ENCODE measurements around the gene PSMC3. TPM values are rescaled to one million over a fixed set of nuclear protein-coding genes. Genes with fewer than 3 reads are reported as not detected.

PSMC3 gene
- total and polyA plus RNA-seq, 4 donors: 79.2 to 157 (median 135) TPM

DNA sequence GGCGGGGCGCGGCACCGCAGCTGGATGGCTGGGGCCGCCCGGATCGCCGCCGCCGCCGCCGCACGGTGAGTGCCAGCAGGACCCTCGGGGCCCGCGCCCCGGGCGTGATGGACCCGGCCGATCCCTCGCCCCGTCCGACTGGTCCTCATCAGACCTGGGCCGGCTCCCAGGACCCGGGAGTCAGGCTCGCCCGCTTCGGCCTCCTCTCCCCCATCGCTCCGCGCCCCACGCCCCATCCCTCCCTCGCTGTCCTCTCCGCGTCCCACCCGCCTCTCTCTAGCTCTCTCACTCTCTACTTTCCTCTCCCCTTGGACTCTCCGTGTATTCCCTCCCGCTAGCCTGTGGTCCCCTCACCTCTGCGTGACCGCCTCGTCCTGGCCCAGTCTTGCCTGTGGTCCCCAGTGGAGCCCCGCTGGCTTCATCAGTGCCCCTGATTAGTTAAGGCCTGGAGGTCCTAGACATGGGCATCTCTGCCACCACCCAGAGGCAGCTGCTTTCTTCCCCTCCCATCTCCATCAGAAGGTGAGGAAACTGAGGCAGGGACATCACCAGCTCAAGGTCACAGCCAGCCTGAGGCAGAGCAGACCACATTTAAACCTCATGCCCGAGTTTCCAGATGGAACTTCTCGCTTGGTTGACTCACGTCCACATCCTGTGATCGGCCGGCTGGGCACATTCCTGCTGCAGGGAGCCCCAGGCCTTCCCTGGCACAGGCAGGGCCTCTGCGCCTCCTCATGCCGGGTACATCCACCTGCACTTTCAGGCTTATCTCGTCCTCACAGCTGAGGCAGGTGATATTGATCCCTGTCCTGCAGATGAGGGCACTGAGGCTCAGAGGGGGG, 17.4 kb downstream of the PSMC3 start:
- peak in 1 of 6 donors; percentile 47 for DNase-seq (ENCODE audit: low read depth in 4 of 6, low spot score in 6 of 6)
- Histone ChIP-seq H3K4me3 (ENCODE audit: low read depth, low read length) (peak overlapping the region; percentile 82), H3K4me1 (ENCODE audit: control insufficient read depth, insufficient read depth, low read length) (peaks cover 52% of the 10 kb centered on the region), H3K27ac (ENCODE audit: low read depth, low read length) (peak overlapping the region; percentile 84), H3K36me3 (ENCODE audit: control insufficient read depth, insufficient read depth, low read length) (peaks cover 43% of the 10 kb centered on the region), H3K9me3 (ENCODE audit: control insufficient read depth, insufficient read depth, low read length) (no peaks in the 10 kb centered on the region), H3K27me3 (ENCODE audit: control insufficient read depth, insufficient read depth, low read length) (no peaks in the 10 kb centered on the region)
- 7% methylated on average over 50 of the region's 50 CpGs for WGBS (ENCODE audit: insufficient coverage)

DNA sequence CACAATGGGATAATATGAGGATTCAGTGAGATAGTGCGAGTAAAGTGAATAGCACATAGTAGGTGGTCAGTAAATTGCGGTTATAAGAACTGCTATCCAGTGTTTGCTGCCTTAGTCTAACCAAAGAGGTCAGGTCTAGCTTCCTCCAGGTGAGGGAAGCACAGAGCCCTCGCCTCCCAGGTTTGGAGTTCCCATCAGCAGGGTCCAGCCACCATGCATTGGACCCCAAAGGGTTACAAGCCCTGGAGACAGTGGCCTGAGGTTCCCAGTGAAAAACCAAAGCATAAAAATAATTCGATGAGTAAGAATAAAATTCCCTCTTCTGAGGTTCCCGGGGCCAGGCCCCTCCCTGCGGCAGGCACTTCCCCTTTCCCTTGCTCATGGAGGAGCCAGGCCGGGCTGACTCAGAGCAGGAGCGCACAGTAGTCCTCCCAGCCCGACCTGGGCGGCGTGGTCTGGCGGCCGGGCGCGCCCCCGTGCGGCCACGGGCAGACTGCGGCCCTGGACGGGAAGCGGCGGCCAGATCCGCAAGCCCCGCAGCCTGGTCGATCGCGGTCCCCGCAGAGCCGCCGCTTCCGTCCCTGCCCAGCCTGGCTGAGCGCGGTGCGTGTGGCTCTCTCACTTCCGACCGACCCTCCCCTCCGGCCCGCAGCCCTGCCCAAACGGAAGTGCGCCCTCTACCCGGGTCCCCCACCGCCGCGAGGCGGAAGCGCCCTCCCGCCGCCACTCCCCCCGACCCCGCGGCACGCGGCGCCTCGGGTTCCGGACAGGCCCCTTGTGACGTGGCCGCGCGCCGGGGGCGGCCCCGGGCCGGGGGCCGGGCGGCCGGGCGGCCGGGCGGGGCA, 18.3 kb downstream of the PSMC3 start, which contains the start of gene SLC39A13:
Gene SLC39A13, plus strand, starts transcription at position 845 of the 845 bp plus-strand sequence. CDS start 1,505 bp downstream, outside the sequence.
- H3K36me3 ChIP-seq (ENCODE audit: control insufficient read depth, insufficient read depth, low read length): peaks cover 35% of the 10 kb centered on the region
- H3K4me3 ChIP-seq (ENCODE audit: low read depth, low read length): peak within 1 kb of the TSS; percentile 82
- H3K27ac ChIP-seq (ENCODE audit: low read depth, low read length): peak within 1 kb of the TSS; percentile 87
- H3K27me3 ChIP-seq (ENCODE audit: control insufficient read depth, insufficient read depth, low read length): no peaks in the 10 kb centered on the region
- peak; percentile 78 to 97 (median 86) for DNase-seq (ENCODE audit: low read depth in 4 of 6, low spot score in 6 of 6)
- WGBS (ENCODE audit: insufficient coverage): 1% methylated on average over 70 of the region's 70 CpGs
- no peaks in the 10 kb centered on the region for H3K9me3 ChIP-seq (ENCODE audit: control insufficient read depth, insufficient read depth, low read length)
- H3K4me1 ChIP-seq (ENCODE audit: control insufficient read depth, insufficient read depth, low read length): peaks cover 47% of the 10 kb centered on the region

DNA sequence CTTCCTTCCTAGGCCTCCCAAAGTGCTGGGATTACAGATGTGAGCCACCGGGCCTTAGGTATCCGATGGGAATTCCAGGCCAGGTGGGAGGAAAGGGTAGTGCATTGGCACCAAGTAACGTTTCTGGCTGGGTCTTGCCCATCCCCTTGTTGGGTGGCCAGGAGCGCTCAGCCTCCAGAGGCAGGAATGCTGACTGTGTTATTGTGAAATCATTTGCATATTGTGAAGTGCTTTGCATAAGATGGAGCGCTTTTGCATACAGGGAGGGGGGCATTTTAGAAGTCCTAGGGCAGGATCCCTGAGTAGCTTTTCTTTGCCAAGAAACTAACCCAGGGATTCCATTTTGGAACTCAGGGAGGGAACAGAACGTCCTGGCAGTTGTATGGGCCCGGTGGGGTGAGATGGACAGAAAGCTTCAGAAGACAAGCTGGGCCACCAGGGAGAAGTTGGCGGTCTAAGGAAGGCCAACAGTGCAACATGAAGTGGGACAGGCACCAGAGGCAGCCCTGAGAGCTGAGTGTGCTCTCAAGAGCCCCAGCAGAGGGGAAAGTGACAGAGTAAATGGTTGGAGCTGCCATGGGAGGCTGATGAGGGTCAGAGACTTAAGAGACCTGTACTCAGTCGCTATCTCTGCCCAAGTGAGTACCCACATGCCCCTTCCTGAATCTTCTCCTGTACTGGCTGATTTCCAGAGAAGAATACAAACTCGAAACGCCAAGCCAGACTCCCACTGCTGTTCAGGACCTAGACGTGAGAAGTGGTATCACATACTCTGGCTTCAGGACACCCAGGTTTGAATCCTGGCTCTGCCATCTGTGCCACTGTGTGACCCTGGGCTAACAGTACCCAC, 19.1 kb downstream of the PSMC3 start:
- H3K36me3 ChIP-seq (ENCODE audit: control insufficient read depth, insufficient read depth, low read length): peaks cover 26% of the 10 kb centered on the region
- peak overlapping the region; percentile 87 for H3K27ac ChIP-seq (ENCODE audit: low read depth, low read length)
- H3K4me1 ChIP-seq (ENCODE audit: control insufficient read depth, insufficient read depth, low read length): peaks cover 47% of the 10 kb centered on the region
- no peak for DNase-seq (ENCODE audit: low read depth in 4 of 6, low spot score in 6 of 6)
- no peaks in the 10 kb centered on the region for H3K27me3 ChIP-seq (ENCODE audit: control insufficient read depth, insufficient read depth, low read length)
- WGBS (ENCODE audit: insufficient coverage): 70% methylated on average over 11 of the region's 12 CpGs
- H3K4me3 ChIP-seq (ENCODE audit: low read depth, low read length): peak overlapping the region; percentile 74
- no peaks in the 10 kb centered on the region for H3K9me3 ChIP-seq (ENCODE audit: control insufficient read depth, insufficient read depth, low read length)

DNA sequence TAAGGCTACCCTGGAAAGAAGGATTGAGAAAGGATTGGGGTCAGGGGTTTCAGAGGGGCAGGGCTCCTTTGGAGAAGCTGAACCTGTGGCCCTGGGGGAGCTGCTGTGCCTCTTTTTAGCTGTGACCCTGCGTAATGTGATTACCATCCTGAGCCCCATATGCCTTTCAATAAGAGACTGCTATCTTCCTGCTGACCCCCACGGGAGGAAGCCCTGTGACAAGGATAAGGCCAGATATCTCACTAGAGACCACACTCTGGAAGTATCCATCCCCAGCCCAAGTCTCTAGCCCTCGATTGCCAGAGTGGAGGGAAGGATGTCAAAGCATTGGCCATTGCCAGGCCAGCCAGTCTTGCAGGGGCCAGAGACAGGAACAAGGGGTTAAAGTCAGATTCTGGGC, 22.7 kb downstream of the PSMC3 start:
- Histone ChIP-seq H3K36me3 (ENCODE audit: control insufficient read depth, insufficient read depth, low read length) (no peaks in the 10 kb centered on the region), H3K9me3 (ENCODE audit: control insufficient read depth, insufficient read depth, low read length) (no peaks in the 10 kb centered on the region), H3K27me3 (ENCODE audit: control insufficient read depth, insufficient read depth, low read length) (no peaks in the 10 kb centered on the region), H3K4me1 (ENCODE audit: control insufficient read depth, insufficient read depth, low read length) (peaks cover 30% of the 10 kb centered on the region), H3K4me3 (ENCODE audit: low read depth, low read length) (no peak overlapping the region), H3K27ac (ENCODE audit: low read depth, low read length) (no peak overlapping the region)
- 92% methylated on average over 2 of the region's 3 CpGs for WGBS (ENCODE audit: insufficient coverage)
- DNase-seq (ENCODE audit: low read depth in 4 of 6, low spot score in 6 of 6): no peak

DNA sequence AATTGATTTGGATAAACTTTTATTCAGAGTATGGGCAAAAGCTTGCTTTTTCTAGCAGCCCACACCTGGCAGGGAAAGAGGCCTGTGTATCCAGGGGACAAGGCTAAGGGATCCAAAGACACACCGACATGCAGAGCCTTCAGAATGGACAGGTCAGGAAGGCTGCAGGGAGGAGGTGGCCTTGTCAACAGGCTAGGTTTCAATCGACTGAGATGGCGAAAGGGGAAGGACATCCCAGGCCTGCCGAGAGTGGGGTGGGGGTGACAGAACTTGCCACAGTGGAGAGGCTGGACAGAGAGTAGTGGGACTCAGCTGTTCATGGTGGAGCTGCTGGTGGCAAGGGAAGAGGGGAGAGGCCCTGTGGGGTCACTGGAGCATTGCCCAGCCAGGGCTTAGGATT, 23.1 kb downstream of the PSMC3 start:
- H3K9me3 ChIP-seq (ENCODE audit: control insufficient read depth, insufficient read depth, low read length): no peaks in the 10 kb centered on the region
- WGBS (ENCODE audit: insufficient coverage): 65% methylated on average over 4 of the region's 4 CpGs

DNA sequence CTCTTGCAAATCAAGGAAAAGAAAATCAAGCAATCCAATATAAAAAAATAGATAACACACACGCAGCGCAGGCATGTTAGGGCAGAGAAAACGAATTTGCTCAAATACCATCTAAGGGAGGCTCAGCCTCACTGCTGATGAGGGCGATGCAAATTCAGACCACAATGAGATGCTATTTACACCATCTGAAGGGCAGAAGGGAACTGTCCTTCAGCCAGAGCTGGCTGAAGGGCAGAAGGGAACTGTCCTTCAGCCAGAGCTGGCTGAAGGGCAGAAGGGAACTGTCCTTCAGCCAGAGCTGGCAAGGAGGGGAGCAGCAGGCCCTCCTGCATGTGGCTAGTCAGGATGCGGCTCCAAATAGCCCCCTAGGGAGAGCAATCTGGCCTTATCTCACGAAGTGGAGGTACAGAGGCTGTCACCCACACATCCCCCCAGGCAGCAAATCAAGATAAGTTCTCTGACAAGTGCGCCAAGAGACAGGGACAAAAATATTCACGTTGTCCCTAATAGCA, 25.4 kb downstream of the PSMC3 start:
- 25% methylated on average over 5 of the region's 8 CpGs for WGBS (ENCODE audit: insufficient coverage)
- peaks cover 17% of the 10 kb centered on the region for H3K4me1 ChIP-seq (ENCODE audit: control insufficient read depth, insufficient read depth, low read length)
- H3K9me3 ChIP-seq (ENCODE audit: control insufficient read depth, insufficient read depth, low read length): no peaks in the 10 kb centered on the region
- H3K4me3 ChIP-seq (ENCODE audit: low read depth, low read length): peak overlapping the region; percentile 32
- no peak for DNase-seq (ENCODE audit: low read depth in 4 of 6, low spot score in 6 of 6)
- no peaks in the 10 kb centered on the region for H3K36me3 ChIP-seq (ENCODE audit: control insufficient read depth, insufficient read depth, low read length)
- H3K27ac ChIP-seq (ENCODE audit: low read depth, low read length): peak overlapping the region; percentile 45
- no peaks in the 10 kb centered on the region for H3K27me3 ChIP-seq (ENCODE audit: control insufficient read depth, insufficient read depth, low read length)

More for the DNA sequence above, 23.1 kb downstream of the PSMC3 start:
- Histone ChIP-seq H3K27ac (ENCODE audit: low read depth, low read length) (no peak overlapping the region), H3K27me3 (ENCODE audit: control insufficient read depth, insufficient read depth, low read length) (no peaks in the 10 kb centered on the region), H3K4me1 (ENCODE audit: control insufficient read depth, insufficient read depth, low read length) (peaks cover 30% of the 10 kb centered on the region), H3K36me3 (ENCODE audit: control insufficient read depth, insufficient read depth, low read length) (no peaks in the 10 kb centered on the region), H3K4me3 (ENCODE audit: low read depth, low read length) (no peak overlapping the region)
- DNase-seq (ENCODE audit: low read depth in 4 of 6, low spot score in 6 of 6): no peak

DNA sequence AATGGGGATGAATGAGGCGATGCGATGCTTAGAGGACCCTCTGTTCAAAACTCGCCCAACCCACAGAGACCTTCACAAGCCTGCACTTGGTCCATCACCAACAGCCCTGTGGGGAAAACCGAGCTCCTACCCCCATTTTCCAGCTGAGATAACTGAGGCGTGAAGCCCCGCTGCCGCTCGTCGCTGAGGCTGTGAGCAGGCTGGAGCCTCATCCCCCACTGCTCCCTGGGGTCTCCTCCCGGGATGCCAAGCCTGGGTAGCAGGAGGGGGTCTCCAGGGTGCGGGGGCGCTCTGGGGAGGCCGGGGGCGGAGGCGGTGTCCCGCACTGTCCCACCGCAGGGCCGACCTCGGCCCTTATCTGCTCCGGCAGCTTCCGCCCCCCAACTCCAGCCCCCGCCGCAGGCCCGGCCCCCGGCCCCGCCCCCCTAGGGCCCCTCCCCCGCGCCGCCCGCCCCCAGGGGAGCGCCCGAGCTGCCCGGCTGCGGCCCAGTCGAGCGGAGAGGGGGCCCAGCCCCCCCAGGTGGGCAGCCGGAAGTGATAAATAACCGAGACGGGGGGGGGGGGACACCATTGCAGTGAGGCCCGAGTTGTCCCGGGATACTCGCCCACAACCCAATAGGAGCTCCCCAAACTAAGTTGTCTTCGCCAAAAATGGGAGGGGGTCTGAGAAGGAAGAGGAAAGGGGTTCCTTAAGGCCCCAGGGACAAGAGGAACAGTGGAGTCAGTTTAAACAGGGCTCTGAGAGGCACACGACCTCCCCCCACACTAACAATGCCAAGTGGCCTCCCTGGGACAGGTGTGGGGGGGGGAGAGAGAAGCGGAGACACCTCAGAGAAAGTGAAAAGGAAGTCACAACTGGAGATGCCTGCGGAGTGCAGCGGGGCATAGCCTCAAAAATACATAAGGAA, 26.1 kb downstream of the PSMC3 start:
- no peaks in the 10 kb centered on the region for H3K36me3 ChIP-seq (ENCODE audit: control insufficient read depth, insufficient read depth, low read length)
- peaks cover 25% of the 10 kb centered on the region for H3K4me1 ChIP-seq (ENCODE audit: control insufficient read depth, insufficient read depth, low read length)
- peak overlapping the region; percentile 45 for H3K27ac ChIP-seq (ENCODE audit: low read depth, low read length)
- H3K4me3 ChIP-seq (ENCODE audit: low read depth, low read length): peak overlapping the region; percentile 32
- DNase-seq (ENCODE audit: low read depth in 4 of 6, low spot score in 6 of 6): peak in 2 of 6 donors; percentile 34 to 43
- H3K9me3 ChIP-seq (ENCODE audit: control insufficient read depth, insufficient read depth, low read length): no peaks in the 10 kb centered on the region
- WGBS (ENCODE audit: insufficient coverage): 3% methylated on average over 27 of the region's 47 CpGs
- no peaks in the 10 kb centered on the region for H3K27me3 ChIP-seq (ENCODE audit: control insufficient read depth, insufficient read depth, low read length)

DNA sequence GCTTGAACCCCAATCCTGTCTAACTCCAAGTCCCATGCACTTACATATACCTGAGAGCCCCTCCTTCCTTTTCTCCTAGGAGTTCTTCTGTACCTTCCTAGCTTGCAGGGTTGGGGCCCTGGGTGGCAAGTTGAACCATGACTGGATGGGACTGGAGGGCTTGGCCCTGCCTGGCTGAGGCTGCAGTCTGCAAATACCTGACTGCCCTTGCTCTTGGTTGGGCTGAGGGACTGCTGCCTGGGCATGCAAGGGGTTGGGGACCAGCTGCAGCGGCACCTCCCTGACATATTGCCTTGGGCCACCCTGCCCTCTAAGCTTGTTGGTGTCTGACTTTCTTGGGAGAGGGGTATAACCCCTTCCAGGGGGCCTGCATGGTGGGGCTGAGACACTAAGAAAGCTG, 27.7 kb downstream of the PSMC3 start:
- WGBS (ENCODE audit: insufficient coverage): 100% methylated on average over 1 of the region's 1 CpG
- no peaks in the 10 kb centered on the region for H3K27me3 ChIP-seq (ENCODE audit: control insufficient read depth, insufficient read depth, low read length)
- no peak for DNase-seq (ENCODE audit: low read depth in 4 of 6, low spot score in 6 of 6)
- peaks cover 37% of the 10 kb centered on the region for H3K4me1 ChIP-seq (ENCODE audit: control insufficient read depth, insufficient read depth, low read length)
- no peaks in the 10 kb centered on the region for H3K9me3 ChIP-seq (ENCODE audit: control insufficient read depth, insufficient read depth, low read length)
- H3K36me3 ChIP-seq (ENCODE audit: control insufficient read depth, insufficient read depth, low read length): peaks cover 7% of the 10 kb centered on the region
- no peak overlapping the region for H3K27ac ChIP-seq (ENCODE audit: low read depth, low read length)
- no peak overlapping the region for H3K4me3 ChIP-seq (ENCODE audit: low read depth, low read length)
